Calu3 (cell line): Measurements from ENCODE around the gene HOXA7. TPM values are rescaled to one million over a fixed set of nuclear protein-coding genes. Genes with fewer than 3 reads are reported as not detected.

ENCODE experiments used
- BruUV-seq: library from RNA; stranded (reverse); fragments of 400-500 nt; replicated peaks from 2 replicates; lab custom pipeline; 2021; lab: Mats Ljungman, UMichigan
- CTCF ChIA-PET: fragments of 300-600 bp; sonication (Branson Sonifier 250); formaldehyde crosslinking; loops from one replicate; lab custom pipeline; 2022; ENCODE audit warnings: antibody characterized with exemption; lab: Charles Lee
- DNase-seq: peaks from one replicate; pipeline ENCODE4 v3.0.0; 2022
- H3K27ac Mint-ChIP-seq: one replicate; pipeline ENCODE4 v1.8.0; 2022; ENCODE audit warnings: mixed read lengths; ENCODE audit not compliant: unreplicated experiment
- H3K27me3 Mint-ChIP-seq: one replicate; pipeline ENCODE4 v1.8.0; 2022; ENCODE audit warnings: mixed read lengths; ENCODE audit not compliant: unreplicated experiment
- H3K36me3 Mint-ChIP-seq: one replicate; pipeline ENCODE4 v1.8.0; 2022; ENCODE audit warnings: mild to moderate bottlenecking, moderate library complexity, mixed read lengths; ENCODE audit not compliant: insufficient read depth, unreplicated experiment
- H3K4me1 Mint-ChIP-seq: one replicate; pipeline ENCODE4 v1.8.0; 2022; ENCODE audit warnings: mild to moderate bottlenecking, low read depth, mixed read lengths; ENCODE audit not compliant: unreplicated experiment
- H3K4me3 Mint-ChIP-seq: one replicate; pipeline ENCODE4 v1.8.0; 2022; ENCODE audit warnings: mild to moderate bottlenecking, low read depth, moderate library complexity, mixed read lengths; ENCODE audit not compliant: unreplicated experiment
- H3K9me3 Mint-ChIP-seq: one replicate; pipeline ENCODE4 v1.8.0; 2022; ENCODE audit warnings: low read depth, mixed read lengths; ENCODE audit not compliant: unreplicated experiment
- CTCF ChIP-seq: fragments of 200-600 bp; IDR thresholded peaks from one replicate; pipeline ENCODE4 v1.8.0; 2022; ENCODE audit warnings: antibody characterized with exemption; ENCODE audit not compliant: unreplicated experiment
- intact Hi-C: fragments of 100-400 bp; cut with micrococcal nuclease; formaldehyde crosslinking; loops from one replicate; pipeline ENCODE4 v1.10.0; 2022; ENCODE audit not compliant: unreplicated experiment
- total RNA-seq: library from RNA; stranded (reverse); gene quantifications from 2 replicates; pipeline ENCODE4 v1.2.3, GENCODE V29; 2022

HOXA7 gene
- total RNA-seq, 1 experiment from 2014 or later: not detected

- peaks cover 33% of the 10 kb centered on the region for H3K36me3 Mint-ChIP-seq
- intact Hi-C loops: no loop called here
- H3K27me3 Mint-ChIP-seq: no peaks in the 10 kb centered on the region
- TF ChIP-seq CTCF: no peak
- peaks cover 40% of the 10 kb centered on the region for H3K4me1 Mint-ChIP-seq
- no peak for DNase-seq
- peak overlapping the region; percentile 78 for H3K4me3 Mint-ChIP-seq
- CTCF ChIA-PET: interaction anchor here (1.8 kb wide), 1 partner anchor 11 kb away, joined by 5 read pairs; no protein-coding TSS in a partner anchor
- peak overlapping the region; percentile 72 for H3K27ac Mint-ChIP-seq
- no peaks in the 10 kb centered on the region for H3K9me3 Mint-ChIP-seq
- no TSS peak for BruUV-seq
Measured at GRCh38 chr7:27110186-27111031, 46.1 kb downstream of the HOXA7 start.

GRCh38 chr7:27109466-27110185 is 46.8 kb downstream of the HOXA7 start:
- Mint-ChIP-seq H3K4me1 (peaks cover 34% of the 10 kb centered on the region), H3K9me3 (no peaks in the 10 kb centered on the region), H3K27me3 (peaks cover 3% of the 10 kb centered on the region), H3K4me3 (no peak overlapping the region), H3K36me3 (peaks cover 25% of the 10 kb centered on the region), H3K27ac (no peak overlapping the region)
- BruUV-seq: no TSS peak
- no peak for DNase-seq
- TF ChIP-seq CTCF: no peak
- CTCF ChIA-PET: interaction anchor here (1.8 kb wide), 1 partner anchor 10 kb away, joined by 5 read pairs; no protein-coding TSS in a partner anchor
- intact Hi-C loops: no loop called here

- Mint-ChIP-seq H3K36me3 (peaks cover 17% of the 10 kb centered on the region), H3K4me3 (no peak overlapping the region), H3K4me1 (peaks cover 35% of the 10 kb centered on the region), H3K27me3 (peaks cover 13% of the 10 kb centered on the region), H3K27ac (no peak overlapping the region), H3K9me3 (no peaks in the 10 kb centered on the region)
- no peak for DNase-seq
- no TSS peak for BruUV-seq
- intact Hi-C loops: no loop called here
- TF ChIP-seq CTCF: no peak
- CTCF ChIA-PET: no interaction called here
Measured at GRCh38 chr7:27108390-27109127, 47.9 kb downstream of the HOXA7 start.
